ENCODE results near the gene SYK.

- TF ChIP-seq CTCF (IDR thresholded peaks at IDR 0.05) (no peak), POLR2A (IDR thresholded peaks at IDR 0.05) (no peak)
These were observed 58.8 kb downstream of the SYK start for GRCh38 chr9:90860382-90860781.

All from thyroid gland (tissue), 4 donors.